Skeletal muscle satellite cell (primary cell): ENCODE results near the gene ZNF626.
"Not testable (repeated sequence)": the region's sequence is repeated elsewhere in the genome, so short reads cannot be mapped to it uniquely, and the experiment has no call there.

Experiments used
- H3K27me3 ChIP-seq: 2 replicates; pipeline ENCODE4 v1.7.0; 2013; ENCODE audit warnings: low read length; ENCODE audit not compliant: control insufficient read depth, insufficient read depth
- H3K36me3 ChIP-seq: 2 replicates; pipeline ENCODE4 v1.7.0; 2013; ENCODE audit warnings: mild to moderate bottlenecking, control low read depth, low read length; ENCODE audit not compliant: insufficient read depth
- H3K4me1 ChIP-seq: 2 replicates; pipeline ENCODE4 v1.7.0; 2013; ENCODE audit warnings: low read length; ENCODE audit not compliant: control insufficient read depth, insufficient read depth
- H3K4me2 ChIP-seq: 2 replicates; pipeline ENCODE4 v1.7.0; 2013; ENCODE audit warnings: mild to moderate bottlenecking, low read length
- H3K4me3 ChIP-seq: 2 replicates; pipeline ENCODE4 v1.7.0; 2013; ENCODE audit warnings: low read length
- H3K9ac ChIP-seq: 2 replicates; pipeline ENCODE4 v1.7.0; 2013; ENCODE audit warnings: mild to moderate bottlenecking, low read depth, low read length, moderate library complexity
- H3K9me3 ChIP-seq: replicated peaks from 2 replicates; pipeline ENCODE4 v1.7.0; 2013; ENCODE audit warnings: mild to moderate bottlenecking, control low read depth, low read length

The ZNF626 gene

GRCh38 chr19:20614971-20615370 is 46.4 kb downstream of the ZNF626 start:
- H3K9ac ChIP-seq, H3K4me3 ChIP-seq, H3K27me3 ChIP-seq, H3K36me3 ChIP-seq, H3K4me2 ChIP-seq, H3K4me1 ChIP-seq: not testable (repeated sequence)
- peaks cover 12% of the 10 kb centered on the region for H3K9me3 ChIP-seq

- Histone ChIP-seq H3K4me3 (no peak overlapping the region), H3K27me3 (no peaks in the 10 kb centered on the region), H3K9me3 (peaks cover 6% of the 10 kb centered on the region), H3K36me3 (no peaks in the 10 kb centered on the region), H3K4me2 (no peak overlapping the region), H3K4me1 (no peaks in the 10 kb centered on the region), H3K9ac (no peak overlapping the region)
These were observed 48.6 kb downstream of the ZNF626 start for GRCh38 chr19:20612711-20613316.

- H3K36me3 ChIP-seq, result no peaks in the 10 kb centered on the region
- H3K27me3 ChIP-seq, result no peaks in the 10 kb centered on the region
- H3K9me3 ChIP-seq, result peaks cover 6% of the 10 kb centered on the region
- H3K4me1 ChIP-seq, result no peaks in the 10 kb centered on the region
- H3K9ac ChIP-seq, result no peak overlapping the region
- no peak overlapping the region for H3K4me2 ChIP-seq
- no peak overlapping the region for H3K4me3 ChIP-seq
These were observed 49.5 kb downstream of the ZNF626 start for GRCh38 chr19:20611866-20612265.

- no peaks in the 10 kb centered on the region for H3K4me1 ChIP-seq
- H3K9me3 ChIP-seq, result peaks cover 2% of the 10 kb centered on the region
- no peaks in the 10 kb centered on the region for H3K36me3 ChIP-seq
- no peaks in the 10 kb centered on the region for H3K27me3 ChIP-seq
- no peak overlapping the region for H3K4me2 ChIP-seq
- H3K9ac ChIP-seq, result no peak overlapping the region
- no peak overlapping the region for H3K4me3 ChIP-seq
These were observed 53.4 kb downstream of the ZNF626 start for GRCh38 chr19:20607943-20608342.
